ENCODE results near the gene INTS14.

- TF ChIP-seq CTCF (IDR thresholded peaks at IDR 0.05) (no peak), POLR2A (IDR thresholded peaks at IDR 0.05) (no peak)
Observed at GRCh38 chr15:65651831-65652749, 41.2 kb upstream of the INTS14 start.

Data from uterus (tissue), 2 donors.